Mammary microvascular endothelial cell (primary cell): ENCODE measurements around the gene KAT2B. TPM values are rescaled to one million over a fixed set of nuclear protein-coding genes. Genes with fewer than 3 reads are reported as not detected.

ENCODE experiments used
- total RNA-seq: library from RNA; depleted of rRNA; stranded (reverse); fragments of >200 nt; gene quantifications from 2 replicates; pipeline ENCODE4 v1.2.3, GENCODE V29; 2015

Gene KAT2B
- 7.2 and 8.8 TPM in 2 replicates for total RNA-seq

DNA sequence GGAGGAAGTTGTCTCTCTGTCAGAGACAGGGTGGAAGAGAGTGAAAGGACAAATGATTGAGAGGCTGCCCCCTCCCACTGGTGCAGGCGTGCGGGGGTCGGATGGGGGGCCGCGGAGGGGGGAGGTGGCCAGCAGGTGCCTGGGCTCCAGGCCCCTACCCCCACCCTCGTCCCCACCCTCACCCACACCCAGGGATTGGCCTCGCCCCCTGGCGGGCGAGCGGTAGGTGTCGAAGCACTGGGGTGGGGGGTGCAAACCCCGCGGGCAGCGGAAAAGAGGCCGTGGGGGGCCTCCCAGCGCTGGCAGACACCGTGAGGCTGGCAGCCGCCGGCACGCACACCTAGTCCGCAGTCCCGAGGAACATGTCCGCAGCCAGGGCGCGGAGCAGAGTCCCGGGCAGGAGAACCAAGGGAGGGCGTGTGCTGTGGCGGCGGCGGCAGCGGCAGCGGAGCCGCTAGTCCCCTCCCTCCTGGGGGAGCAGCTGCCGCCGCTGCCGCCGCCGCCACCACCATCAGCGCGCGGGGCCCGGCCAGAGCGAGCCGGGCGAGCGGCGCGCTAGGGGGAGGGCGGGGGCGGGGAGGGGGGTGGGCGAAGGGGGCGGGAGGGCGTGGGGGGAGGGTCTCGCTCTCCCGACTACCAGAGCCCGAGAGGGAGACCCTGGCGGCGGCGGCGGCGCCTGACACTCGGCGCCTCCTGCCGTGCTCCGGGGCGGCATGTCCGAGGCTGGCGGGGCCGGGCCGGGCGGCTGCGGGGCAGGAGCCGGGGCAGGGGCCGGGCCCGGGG is at the start of gene KAT2B:
TSS of gene KAT2B (plus strand) at position 682 of the 783 bp plus-strand sequence. CDS start at position 714, 32 bp downstream.

DNA sequence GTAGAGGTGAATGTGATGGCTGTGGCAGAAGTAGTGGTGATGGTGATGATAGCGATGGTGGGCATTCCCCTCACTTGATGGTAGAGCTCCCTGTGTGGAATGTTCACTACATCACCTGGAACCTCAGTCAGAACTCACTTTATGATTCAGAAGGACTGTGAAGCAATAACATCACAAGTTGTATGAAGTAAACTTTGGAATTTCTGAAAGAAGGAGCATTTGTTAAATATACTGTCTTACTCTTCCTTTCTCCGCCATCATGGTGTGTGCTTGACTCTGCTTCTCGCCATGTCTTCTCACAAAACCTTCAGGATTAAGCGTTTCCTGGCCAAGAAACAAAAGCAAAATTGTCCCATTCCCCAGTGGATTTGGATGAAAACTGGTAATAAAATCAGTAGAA is 28.1 kb upstream of the KAT2B start, which contains the start of gene PP2D1:
TSS of gene PP2D1 (minus strand) at position 101 of the 400 bp plus-strand sequence. CDS start 192 bp downstream, outside the sequence.

DNA sequence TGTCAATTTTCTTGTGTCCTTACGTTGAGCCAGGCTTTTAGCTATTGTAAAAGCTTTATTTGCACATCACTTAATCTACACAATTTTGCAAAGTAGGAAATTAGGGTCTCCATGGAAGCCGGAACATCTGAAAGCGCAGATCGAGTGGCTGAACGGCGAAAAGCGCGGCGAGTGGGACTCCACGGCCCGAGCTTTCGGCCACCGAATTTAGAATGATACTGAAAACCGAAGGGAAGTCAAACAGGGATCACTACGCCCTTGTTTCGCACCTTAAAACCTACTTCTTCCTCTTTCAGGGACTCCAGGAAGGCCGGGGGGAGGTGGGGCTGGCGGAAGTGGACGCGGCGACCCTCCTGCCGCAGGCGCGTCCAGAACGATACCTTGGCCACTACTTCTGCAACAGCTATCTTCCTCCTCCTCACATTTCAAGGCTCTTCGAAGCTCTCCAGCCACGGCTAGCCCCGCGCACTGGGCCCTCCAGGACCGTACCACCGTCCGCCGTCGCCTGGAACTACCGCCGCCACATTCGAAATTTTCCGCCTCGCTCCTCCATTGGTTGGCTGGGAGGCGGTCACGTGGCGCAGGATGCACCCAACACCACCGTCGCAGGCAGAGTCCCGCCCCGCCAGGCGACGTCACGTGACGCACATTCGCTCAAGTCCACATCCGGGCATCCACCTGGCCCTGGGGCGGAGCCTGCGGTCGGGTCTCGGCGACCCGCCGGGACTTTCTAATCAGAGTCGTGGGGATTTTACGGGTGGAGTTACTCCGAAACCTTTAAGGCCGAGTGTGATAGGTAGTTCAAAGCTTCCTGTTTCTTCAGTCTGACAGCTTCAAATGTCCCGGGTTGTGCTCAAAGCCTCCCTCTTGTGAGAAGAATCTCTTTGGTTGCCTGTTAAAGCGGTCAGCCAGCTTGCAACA is 145.7 kb downstream of the KAT2B start, which contains the start of gene SGO1:
TSS of gene SGO1 (minus strand) at position 528 of the 921 bp plus-strand sequence. CDS start 2,179 bp downstream, outside the sequence.

Other genes starting within 250 kb of the KAT2B start
- 0.25 TPM in 1 of 2 replicates, not detected in the other for gene EFHB, start 106.2 kb upstream of the KAT2B start, total RNA-seq
- 53.8 and 57.0 TPM in 2 replicates for gene RAB5A, start 93.3 kb upstream of the KAT2B start, total RNA-seq
- gene PP2D1, start 28.2 kb upstream of the KAT2B start, total RNA-seq: not detected in 2 replicates
- gene SGO1, start 145.8 kb downstream of the KAT2B start, total RNA-seq: 11.8 and 11.9 TPM in 2 replicates